Esophagus muscularis mucosa (tissue), 4 donors: ENCODE data around the gene LRRC4C. TPM values are rescaled to one million over a fixed set of nuclear protein-coding genes. Genes with fewer than 3 reads are reported as not detected.

ENCODE experiments used
- DNase-seq: peaks from one replicate; pipeline ENCODE4 v3.0.0-alpha.2; 2017; ENCODE audit errors: extremely low spot score
- H3K27ac ChIP-seq, 4 donors: fragments of 200-600 bp; sonication (generic); replicated peaks in 1 of 4; 1 replicate in 3 of 4; 2 replicates in 1 of 4; pipeline ENCODE4 v1.5.1; 2016 to 2019; ENCODE audit warnings: mild to moderate bottlenecking in 1 of 4
- H3K27me3 ChIP-seq, 4 donors: fragments of 200-600 bp; sonication (generic); one replicate each; pipeline versions ENCODE4 v1.5.1 to v1.6.0; 2016 to 2019
- H3K36me3 ChIP-seq, 4 donors: fragments of 200-600 bp; sonication (generic); one replicate each; pipeline ENCODE4 v1.5.1; 2016 to 2019
- H3K4me1 ChIP-seq, 4 donors: fragments of 200-600 bp; sonication (generic); one replicate each; pipeline ENCODE4 v1.5.1; 2016 to 2019
- H3K4me3 ChIP-seq, 4 donors: fragments of 200-600 bp; sonication (generic); 1 replicate in 2 of 4; 2 replicates in 2 of 4; pipeline ENCODE4 v1.5.1; 2016 to 2019; ENCODE audit warnings: mild to moderate bottlenecking in 4 of 4, moderate library complexity in 1 of 4
- H3K9me3 ChIP-seq, 4 donors: fragments of 200-600 bp; sonication (generic); 1 replicate in 3 of 4; 2 replicates in 1 of 4; pipeline ENCODE4 v1.5.1; 2016 to 2019
- EP300 ChIP-seq: sonication (generic); formaldehyde crosslinking; IDR thresholded peaks from one replicate; pipeline ENCODE4 v1.6.1; 2017; ENCODE audit warnings: antibody characterized with exemption
- POLR2A ChIP-seq: fragments of 450-650 bp; IDR thresholded peaks from one replicate; pipeline ENCODE4 v1.6.1; 2017; ENCODE audit warnings: antibody characterized with exemption, moderate library complexity, mild to moderate bottlenecking, low read depth
- POLR2AphosphoS5 ChIP-seq, 2 donors: sonication (generic); formaldehyde crosslinking; IDR thresholded peaks; one replicate each; pipeline ENCODE4 v1.6.1; 2017; ENCODE audit warnings: antibody characterized with exemption in 2 of 2
- WGBS: methylation state at CpG from one replicate; pipeline ENCODE4 v1.1.5; 2018; 5-methylcytosine and 5-hydroxymethylcytosine counted together
- intact Hi-C: fragments of 100-400 bp; cut with DNase I; formaldehyde crosslinking; loops from one replicate; pipeline ENCODE4 v1.15.1; 2023
- total RNA-seq, 4 donors: library from RNA; depleted of rRNA; stranded (reverse); fragments of >200 nt; gene quantifications; one replicate each; pipeline versions ENCODE4 v1.1.0 to v1.2.1, GENCODE V29; 2016
- TF ChIP-seq, protein P1 (sequence below), 3 experiments: fragments of 200-600 bp in 2 of 3; fragments of 450-650 bp in 1 of 3; sonication (generic) in 2 of 3; IDR thresholded peaks; one replicate each; pipeline ENCODE4 v1.5.1; 2017 to 2019; ENCODE audit warnings: antibody characterized with exemption in 3 of 3, mild to moderate bottlenecking in 2 of 3, moderate library complexity in 1 of 3

The LRRC4C gene
- total RNA-seq, 4 donors from 2014 or later: 1.2 to 4.0 (median 2.2) TPM

DNA sequence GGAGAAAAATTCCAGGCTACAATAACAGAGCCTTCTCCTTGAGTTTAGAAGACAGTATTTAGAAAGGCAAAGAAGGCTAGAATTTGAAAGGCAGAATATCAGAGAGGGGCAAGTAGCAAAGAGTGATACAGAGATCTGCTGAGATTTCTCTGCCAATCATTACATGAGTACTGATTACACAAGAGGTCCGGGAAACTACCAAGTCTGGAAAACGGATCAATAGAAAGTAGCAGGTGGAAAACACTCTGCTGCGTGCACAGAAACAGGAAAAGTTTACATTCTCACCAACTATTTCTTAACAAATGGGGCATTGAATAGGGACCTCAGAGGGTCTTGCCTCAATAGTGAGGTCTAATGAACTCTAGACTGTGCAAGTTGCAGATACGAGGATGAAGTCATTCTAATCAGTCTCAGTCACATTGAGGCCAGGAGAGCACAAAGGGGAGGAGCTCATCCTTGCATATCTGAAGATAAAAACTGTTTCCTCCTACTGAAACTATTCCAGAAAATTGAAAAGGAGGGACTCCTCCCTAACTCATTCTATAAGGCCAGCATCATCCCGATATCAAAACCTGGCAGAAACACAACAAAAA, 1099.2 kb downstream of the LRRC4C start:
- Histone ChIP-seq H3K27ac (no peak overlapping the region), H3K4me3 (no peak overlapping the region), H3K4me1 (no peaks in the 10 kb centered on the region), H3K36me3 (no peaks in the 10 kb centered on the region), H3K9me3 (no peaks in the 10 kb centered on the region), H3K27me3 (no peaks in the 10 kb centered on the region)
- 75% methylated on average over 5 of the region's 5 CpGs for WGBS
- DNase-seq: no peak
- TF ChIP-seq POLR2AphosphoS5 (IDR thresholded peaks at IDR 0.05) (no peak), EP300 (no peak), POLR2A (no peak)
- TF ChIP-seq, protein P1, sequence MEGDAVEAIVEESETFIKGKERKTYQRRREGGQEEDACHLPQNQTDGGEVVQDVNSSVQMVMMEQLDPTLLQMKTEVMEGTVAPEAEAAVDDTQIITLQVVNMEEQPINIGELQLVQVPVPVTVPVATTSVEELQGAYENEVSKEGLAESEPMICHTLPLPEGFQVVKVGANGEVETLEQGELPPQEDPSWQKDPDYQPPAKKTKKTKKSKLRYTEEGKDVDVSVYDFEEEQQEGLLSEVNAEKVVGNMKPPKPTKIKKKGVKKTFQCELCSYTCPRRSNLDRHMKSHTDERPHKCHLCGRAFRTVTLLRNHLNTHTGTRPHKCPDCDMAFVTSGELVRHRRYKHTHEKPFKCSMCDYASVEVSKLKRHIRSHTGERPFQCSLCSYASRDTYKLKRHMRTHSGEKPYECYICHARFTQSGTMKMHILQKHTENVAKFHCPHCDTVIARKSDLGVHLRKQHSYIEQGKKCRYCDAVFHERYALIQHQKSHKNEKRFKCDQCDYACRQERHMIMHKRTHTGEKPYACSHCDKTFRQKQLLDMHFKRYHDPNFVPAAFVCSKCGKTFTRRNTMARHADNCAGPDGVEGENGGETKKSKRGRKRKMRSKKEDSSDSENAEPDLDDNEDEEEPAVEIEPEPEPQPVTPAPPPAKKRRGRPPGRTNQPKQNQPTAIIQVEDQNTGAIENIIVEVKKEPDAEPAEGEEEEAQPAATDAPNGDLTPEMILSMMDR (IDR thresholded peaks at IDR 0.05): no peak
- intact Hi-C loops: no loop called here

DNA sequence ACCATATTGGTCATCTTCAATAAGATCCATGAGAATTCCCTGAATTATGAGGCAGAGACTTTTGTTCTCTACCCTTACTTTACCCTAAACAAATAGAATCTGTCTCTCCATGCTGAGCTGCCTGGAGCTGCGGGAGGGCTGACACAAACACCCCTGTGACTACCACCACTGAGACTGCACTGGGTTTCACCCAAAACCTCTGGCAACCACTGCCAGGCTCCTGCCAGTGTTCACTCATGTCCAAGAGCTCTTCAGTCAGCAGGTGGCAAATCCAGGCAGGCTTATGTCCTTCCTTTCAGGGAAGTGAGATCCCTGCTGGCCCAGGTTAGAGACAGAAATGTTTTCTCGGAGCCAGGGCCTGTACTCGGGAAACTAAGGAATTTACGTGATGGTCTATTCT, 1105.3 kb downstream of the LRRC4C start:
- H3K36me3 ChIP-seq: no peaks in the 10 kb centered on the region
- no peaks in the 10 kb centered on the region for H3K27me3 ChIP-seq
- no peaks in the 10 kb centered on the region for H3K4me1 ChIP-seq
- intact Hi-C loops: no loop called here
- 88% methylated on average over 4 of the region's 4 CpGs for WGBS
- no peak overlapping the region for H3K4me3 ChIP-seq
- no peak overlapping the region for H3K27ac ChIP-seq
- DNase-seq: no peak
- no peak for TF ChIP-seq POLR2A
- TF ChIP-seq, protein P1 (IDR thresholded peaks at IDR 0.05): no peak
- no peak for TF ChIP-seq POLR2AphosphoS5 (IDR thresholded peaks at IDR 0.05)
- TF ChIP-seq EP300: no peak
- no peaks in the 10 kb centered on the region for H3K9me3 ChIP-seq

DNA sequence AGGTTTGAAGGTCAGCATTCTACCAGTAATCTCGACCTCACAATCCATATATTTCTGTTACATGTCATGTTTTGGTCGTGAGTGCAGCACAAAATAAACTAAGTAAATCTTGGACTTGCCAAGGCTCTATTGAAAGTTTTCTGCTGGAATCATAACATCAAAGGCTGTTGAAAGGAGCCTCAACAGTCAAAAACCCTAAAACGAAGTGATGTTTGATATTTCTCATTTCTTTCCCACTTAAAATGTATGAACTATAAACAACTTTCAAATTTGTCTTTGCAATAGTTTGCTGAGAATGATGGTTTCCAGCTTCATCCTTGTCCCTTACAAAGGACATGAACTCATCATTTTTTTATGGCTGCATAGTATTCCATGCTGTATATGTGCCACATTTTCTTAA, 1118.5 kb downstream of the LRRC4C start:
- Histone ChIP-seq H3K27me3 (no peaks in the 10 kb centered on the region), H3K4me1 (no peaks in the 10 kb centered on the region), H3K27ac (no peak overlapping the region), H3K36me3 (no peaks in the 10 kb centered on the region), H3K9me3 (peaks cover 0 to 12% (median under 1%) of the 10 kb centered on the region in 4 donors), H3K4me3 (no peak overlapping the region)
- DNase-seq: no peak
- intact Hi-C loops: no loop called here
- 48% methylated on average over 3 of the region's 3 CpGs for WGBS
- TF ChIP-seq POLR2AphosphoS5 (IDR thresholded peaks at IDR 0.05) (no peak), EP300 (no peak)
- TF ChIP-seq, protein P1 (IDR thresholded peaks at IDR 0.05): no peak

DNA sequence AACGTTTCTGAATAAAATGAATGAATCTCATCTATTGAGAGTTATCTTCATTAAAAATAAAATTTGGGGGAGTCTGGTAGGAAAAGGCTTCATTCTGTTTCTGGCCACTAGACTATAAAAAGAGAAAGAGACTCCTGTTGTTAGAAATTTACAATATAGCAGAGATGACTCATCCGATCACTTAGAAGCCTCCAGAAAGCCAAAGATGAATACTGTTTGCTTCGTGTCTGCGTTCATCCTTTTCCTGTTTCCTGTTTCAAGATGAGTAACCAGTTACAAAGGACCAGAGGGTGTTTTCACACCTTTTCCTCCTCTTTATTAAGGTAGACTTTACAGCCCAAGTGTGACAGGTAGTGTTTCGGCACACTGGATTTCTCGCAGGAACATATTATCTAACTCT, 1120.7 kb downstream of the LRRC4C start:
- 60% methylated on average over 6 of the region's 6 CpGs for WGBS
- no peak for DNase-seq

More for the DNA sequence above, 1120.7 kb downstream of the LRRC4C start:
- Histone ChIP-seq H3K4me3 (no peak overlapping the region), H3K27me3 (no peaks in the 10 kb centered on the region), H3K9me3 (peaks cover 0 to 5% (median 0%) of the 10 kb centered on the region in 4 donors), H3K36me3 (no peaks in the 10 kb centered on the region), H3K27ac (no peak overlapping the region), H3K4me1 (no peaks in the 10 kb centered on the region)
- TF ChIP-seq EP300 (no peak), POLR2AphosphoS5 (IDR thresholded peaks at IDR 0.05) (no peak), POLR2A (no peak)
- TF ChIP-seq, protein P1 (IDR thresholded peaks at IDR 0.05): no peak
- intact Hi-C loops: no loop called here
